Type B pancreatic cell (in vitro differentiated cells): Measurements from ENCODE around the gene NUP210. TPM values are rescaled to one million over a fixed set of nuclear protein-coding genes. Genes with fewer than 3 reads are reported as not detected.

Experiments
- DNase-seq: peaks from one replicate; pipeline ENCODE4 v3.0.0; 2021; ENCODE audit warnings: mixed read lengths; ENCODE audit not compliant: unreplicated experiment; ENCODE audit errors: extremely low spot score
- H3K27ac Mint-ChIP-seq: 2 replicates; pipeline ENCODE4 v1.8.0; 2021; ENCODE audit warnings: mild to moderate bottlenecking, mixed read lengths
- H3K27me3 Mint-ChIP-seq: 2 replicates; pipeline ENCODE4 v1.8.0; 2021; ENCODE audit warnings: mixed read lengths
- H3K36me3 Mint-ChIP-seq: 2 replicates; pipeline ENCODE4 v1.8.0; 2021; ENCODE audit warnings: mixed read lengths
- H3K4me1 Mint-ChIP-seq: one replicate; pipeline ENCODE4 v1.8.0; 2021; ENCODE audit warnings: mixed read lengths; ENCODE audit not compliant: unreplicated experiment
- H3K4me3 Mint-ChIP-seq: 2 replicates; pipeline ENCODE4 v1.8.0; 2021; ENCODE audit warnings: mild to moderate bottlenecking, mixed read lengths
- H3K9me3 Mint-ChIP-seq: 2 replicates; pipeline ENCODE4 v1.8.0; 2021; ENCODE audit warnings: mixed read lengths
- total RNA-seq: library from RNA; stranded (reverse); gene quantifications from 2 replicates; pipeline ENCODE4 v1.2.1, GENCODE V29; 2021; ENCODE audit warnings: low replicate concordance
- TF ChIP-seq, protein P1 (sequence below): fragments of 200-600 bp; sonication (generic); conservative IDR thresholded peaks from 2 replicates; pipeline ENCODE4 v1.5.0; 2021; ENCODE audit warnings: antibody characterized with exemption, mild to moderate bottlenecking

Gene NUP210
- total RNA-seq, 1 donor from 2014 or later: 26.5 TPM

DNA sequence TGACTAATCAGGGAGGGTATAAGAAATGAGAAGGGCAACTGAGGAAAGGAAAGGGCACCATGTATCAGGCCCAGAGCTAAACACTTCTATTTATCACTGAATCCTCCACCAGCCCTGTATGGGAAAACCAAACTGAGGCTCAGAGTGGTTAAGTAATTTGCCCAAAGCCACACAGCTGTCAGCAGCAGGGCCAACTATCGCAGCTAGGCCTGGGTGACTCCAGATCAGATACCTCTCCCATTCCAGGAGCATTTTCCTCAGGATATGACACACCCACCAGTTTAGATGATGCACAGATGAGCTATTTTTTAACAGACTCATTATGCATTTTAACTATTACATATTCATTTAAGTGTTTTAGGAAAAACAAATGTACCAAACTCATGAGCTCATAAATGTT lies 14.5 kb downstream of the NUP210 start:
- Mint-ChIP-seq H3K4me1 (peaks cover 4% of the 10 kb centered on the region), H3K9me3 (peaks cover 4% of the 10 kb centered on the region), H3K27me3 (no peaks in the 10 kb centered on the region), H3K36me3 (no peaks in the 10 kb centered on the region), H3K4me3 (no peak overlapping the region), H3K27ac (no peak overlapping the region)
- no peak for DNase-seq
- TF ChIP-seq, protein P1, sequence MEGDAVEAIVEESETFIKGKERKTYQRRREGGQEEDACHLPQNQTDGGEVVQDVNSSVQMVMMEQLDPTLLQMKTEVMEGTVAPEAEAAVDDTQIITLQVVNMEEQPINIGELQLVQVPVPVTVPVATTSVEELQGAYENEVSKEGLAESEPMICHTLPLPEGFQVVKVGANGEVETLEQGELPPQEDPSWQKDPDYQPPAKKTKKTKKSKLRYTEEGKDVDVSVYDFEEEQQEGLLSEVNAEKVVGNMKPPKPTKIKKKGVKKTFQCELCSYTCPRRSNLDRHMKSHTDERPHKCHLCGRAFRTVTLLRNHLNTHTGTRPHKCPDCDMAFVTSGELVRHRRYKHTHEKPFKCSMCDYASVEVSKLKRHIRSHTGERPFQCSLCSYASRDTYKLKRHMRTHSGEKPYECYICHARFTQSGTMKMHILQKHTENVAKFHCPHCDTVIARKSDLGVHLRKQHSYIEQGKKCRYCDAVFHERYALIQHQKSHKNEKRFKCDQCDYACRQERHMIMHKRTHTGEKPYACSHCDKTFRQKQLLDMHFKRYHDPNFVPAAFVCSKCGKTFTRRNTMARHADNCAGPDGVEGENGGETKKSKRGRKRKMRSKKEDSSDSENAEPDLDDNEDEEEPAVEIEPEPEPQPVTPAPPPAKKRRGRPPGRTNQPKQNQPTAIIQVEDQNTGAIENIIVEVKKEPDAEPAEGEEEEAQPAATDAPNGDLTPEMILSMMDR: no peak

DNA sequence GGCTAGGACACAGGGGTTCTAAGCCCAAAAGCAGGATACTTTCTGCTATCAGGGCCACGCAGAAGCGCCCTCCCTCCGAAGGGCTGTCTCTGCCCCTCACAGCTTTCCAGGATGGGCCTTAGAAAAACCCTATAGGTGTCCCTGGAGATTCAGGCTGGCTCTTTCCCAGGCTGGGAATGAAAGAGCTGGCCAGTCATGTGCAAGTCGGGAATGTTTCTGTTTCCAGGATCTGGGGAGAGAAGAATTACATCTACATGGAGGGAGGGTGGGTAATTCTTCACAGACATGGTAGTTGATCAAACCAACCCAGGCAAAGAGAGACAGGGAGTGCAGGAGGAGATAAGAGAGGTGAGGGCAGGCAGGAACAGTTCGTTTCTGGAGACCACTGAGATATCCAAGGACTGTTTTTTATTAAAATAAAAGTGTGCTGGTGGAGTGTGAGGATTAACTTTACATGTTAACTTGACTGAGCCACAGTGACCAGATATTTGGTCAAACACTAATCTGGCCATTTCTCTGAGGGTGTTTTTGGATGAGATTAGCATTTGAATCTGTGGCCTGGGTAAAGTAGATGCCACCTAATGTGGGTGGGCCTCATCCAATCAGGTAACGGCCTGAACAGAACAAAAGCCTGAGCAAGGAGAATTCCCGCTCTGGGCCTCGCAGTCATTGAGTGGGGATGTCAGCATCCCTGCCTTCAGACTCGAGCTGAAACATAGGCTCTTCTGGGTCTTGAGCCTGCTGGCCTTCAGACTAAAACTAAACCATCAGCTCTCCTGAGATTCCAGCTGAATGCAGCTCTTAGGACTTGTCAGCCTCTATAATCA lies 15.3 kb downstream of the NUP210 start:
- Mint-ChIP-seq H3K4me3 (no peak overlapping the region), H3K27me3 (no peaks in the 10 kb centered on the region), H3K36me3 (no peaks in the 10 kb centered on the region), H3K4me1 (peaks cover 8% of the 10 kb centered on the region), H3K9me3 (peaks cover 4% of the 10 kb centered on the region), H3K27ac (no peak overlapping the region)
- TF ChIP-seq, protein P1: no peak
- no peak for DNase-seq

DNA sequence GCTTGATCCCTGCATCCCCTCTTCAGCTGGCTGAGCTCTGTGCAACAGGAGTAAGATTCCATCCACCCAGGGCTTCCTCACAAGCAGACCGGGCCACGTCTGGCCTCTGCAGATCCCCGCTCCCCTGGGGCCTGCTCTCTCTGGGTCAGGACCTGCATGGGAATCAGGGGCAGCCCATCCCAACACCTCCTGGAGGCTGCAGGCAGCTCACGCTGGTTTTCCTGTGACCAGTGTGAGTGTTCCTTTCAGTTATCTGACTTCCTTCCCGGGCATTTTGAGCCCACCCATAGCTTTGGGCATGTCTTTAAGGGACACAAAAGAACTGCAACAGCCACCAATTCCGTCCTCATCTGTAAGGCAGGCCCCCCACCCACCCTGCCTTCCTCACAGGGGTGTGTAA lies 16.3 kb downstream of the NUP210 start:
- no peak for DNase-seq
- Mint-ChIP-seq H3K9me3 (peaks cover 4% of the 10 kb centered on the region), H3K27ac (no peak overlapping the region), H3K36me3 (no peaks in the 10 kb centered on the region), H3K27me3 (no peaks in the 10 kb centered on the region), H3K4me3 (no peak overlapping the region), H3K4me1 (peaks cover 8% of the 10 kb centered on the region)
- TF ChIP-seq, protein P1: no peak

DNA sequence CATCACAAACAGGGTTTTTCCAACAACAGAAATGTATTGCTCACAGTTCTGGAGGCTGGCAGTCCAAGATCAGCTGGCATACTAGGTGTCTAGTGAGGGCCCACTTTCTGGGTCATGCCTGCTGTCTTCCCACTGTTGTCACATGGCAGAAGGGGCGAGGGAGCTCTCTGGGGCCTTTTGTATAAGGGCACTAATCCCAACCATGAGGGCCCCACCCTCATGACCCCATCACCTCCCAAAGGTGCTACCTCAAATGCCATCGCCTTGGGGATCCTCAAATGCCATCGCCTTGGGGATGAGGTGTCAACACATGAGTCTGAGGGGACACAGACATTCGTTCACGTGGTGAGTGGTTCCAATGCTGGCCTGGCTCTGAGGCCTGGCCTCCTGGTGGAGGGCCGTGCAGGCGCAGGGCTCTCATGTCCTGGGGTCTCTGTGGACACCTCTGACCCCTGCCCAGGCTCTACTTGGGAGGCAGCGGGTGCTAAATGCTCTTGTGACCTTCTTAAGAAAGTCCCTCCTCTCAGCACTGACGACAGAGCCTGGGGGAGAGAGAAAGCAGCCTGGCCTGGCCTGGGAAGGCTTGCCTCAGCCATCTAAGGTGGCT lies 16.8 kb downstream of the NUP210 start:
- no peaks in the 10 kb centered on the region for H3K27me3 Mint-ChIP-seq
- no peak overlapping the region for H3K4me3 Mint-ChIP-seq
- TF ChIP-seq, protein P1: peak; percentile 44
- peaks cover 8% of the 10 kb centered on the region for H3K4me1 Mint-ChIP-seq
- no peak overlapping the region for H3K27ac Mint-ChIP-seq
- peaks cover 4% of the 10 kb centered on the region for H3K9me3 Mint-ChIP-seq
- H3K36me3 Mint-ChIP-seq: no peaks in the 10 kb centered on the region
- DNase-seq: no peak

DNA sequence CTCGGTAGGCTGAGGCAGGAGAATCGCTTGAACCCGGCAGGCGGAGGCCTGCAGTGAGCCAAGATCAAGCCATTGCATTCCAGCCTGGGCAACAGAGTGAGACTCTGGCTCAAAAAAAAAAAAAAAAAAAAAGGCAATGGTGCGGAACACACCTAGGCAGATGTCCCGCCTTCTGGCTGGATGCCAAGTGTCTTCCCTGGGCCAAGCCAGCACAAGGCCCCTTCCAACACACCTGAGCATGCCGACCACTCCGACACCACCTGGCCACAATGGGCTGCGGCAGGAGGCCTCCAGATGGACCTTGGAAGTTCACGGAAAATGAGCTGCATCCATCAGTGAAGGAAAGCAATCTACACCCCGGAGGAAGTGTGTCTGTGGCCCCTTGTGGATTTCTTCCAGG lies 19.0 kb downstream of the NUP210 start:
- H3K27me3 Mint-ChIP-seq: no peaks in the 10 kb centered on the region
- no peaks in the 10 kb centered on the region for H3K36me3 Mint-ChIP-seq
- DNase-seq: no peak
- H3K4me1 Mint-ChIP-seq: peaks cover 8% of the 10 kb centered on the region
- no peaks in the 10 kb centered on the region for H3K9me3 Mint-ChIP-seq
- TF ChIP-seq, protein P1: no peak
- H3K4me3 Mint-ChIP-seq: no peak overlapping the region
- H3K27ac Mint-ChIP-seq: no peak overlapping the region
